Activated naive CD4-positive, alpha-beta T cell treated with anti-CD3 and anti-CD28 coated beads, Interleukin-2, amount 50 U/mL, for 16 hours (primary cell): Measurements from ENCODE around the gene MID1.

ENCODE experiments used
- DNase-seq: peaks from one replicate; pipeline ENCODE4 v3.0.0-alpha.2; 2020

Gene MID1

DNA sequence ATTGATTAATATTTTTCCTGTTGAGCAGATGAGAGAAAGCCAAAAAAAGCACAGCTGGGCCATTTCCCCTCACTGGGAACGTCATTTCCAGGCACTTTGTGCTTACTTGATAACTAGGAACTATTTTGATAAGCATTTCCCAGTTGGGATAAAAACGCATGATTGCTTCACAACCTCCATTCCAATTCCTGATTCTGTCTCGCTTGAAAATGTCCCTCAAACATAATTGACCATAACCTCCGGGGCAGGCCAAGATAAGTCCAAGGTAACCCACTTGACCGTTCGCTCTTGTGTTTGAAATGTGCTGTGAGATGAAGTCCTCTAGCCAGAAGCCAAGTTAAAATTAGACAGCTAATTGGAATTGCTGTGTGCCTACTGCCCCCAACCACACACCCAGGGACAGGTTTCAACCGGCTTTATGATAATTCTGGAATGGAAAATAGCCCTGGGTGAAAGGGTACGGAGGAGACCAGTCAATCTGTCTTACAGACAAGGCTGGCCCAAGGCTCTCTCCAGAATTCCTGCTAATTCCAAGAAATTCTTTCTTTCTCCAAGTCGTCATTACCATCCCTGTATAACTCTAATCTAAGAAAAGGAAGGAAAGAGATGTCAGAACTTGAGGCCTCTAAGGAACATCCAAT is 137.1 kb downstream of the MID1 start:
- DNase-seq: no peak

DNA sequence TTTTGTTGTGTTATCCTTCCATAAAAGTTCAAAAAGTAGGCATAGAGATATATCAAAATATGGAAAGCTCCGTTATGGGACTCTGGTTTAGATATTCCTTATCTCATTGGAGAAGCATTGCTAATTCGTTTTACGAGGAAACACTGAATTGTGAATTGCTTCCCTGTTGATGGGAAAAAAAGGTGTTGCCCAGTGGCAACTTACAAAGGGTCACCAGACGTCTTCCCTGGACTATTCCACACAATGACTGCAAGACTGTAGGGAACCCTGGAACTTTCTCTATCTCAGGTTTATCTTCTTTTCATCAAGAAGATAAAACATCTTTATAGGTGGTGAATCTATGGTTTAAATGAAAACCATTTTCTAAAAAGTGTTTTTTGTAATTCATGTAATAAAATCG is 137.7 kb downstream of the MID1 start:
- no peak for DNase-seq

DNA sequence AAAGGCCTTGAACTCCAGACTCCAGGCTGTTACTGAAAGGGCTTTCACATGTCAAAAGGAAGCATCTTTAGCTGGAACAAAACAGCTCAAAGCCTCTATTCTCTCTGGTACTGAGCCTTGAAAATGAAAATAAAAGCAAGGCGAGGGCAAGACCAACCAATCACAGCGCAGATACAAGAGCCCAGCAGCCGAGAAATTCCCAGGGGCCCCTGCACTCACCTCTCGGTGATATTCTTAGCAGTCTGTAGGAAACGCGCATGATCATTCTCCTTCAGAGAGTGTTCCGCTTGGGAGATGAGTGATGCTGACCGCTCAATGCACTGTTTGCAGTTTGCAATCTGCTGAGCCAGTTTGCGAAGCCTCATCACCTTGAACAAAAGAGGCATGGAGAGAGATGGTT is 138.1 kb downstream of the MID1 start:
- no peak for DNase-seq

DNA sequence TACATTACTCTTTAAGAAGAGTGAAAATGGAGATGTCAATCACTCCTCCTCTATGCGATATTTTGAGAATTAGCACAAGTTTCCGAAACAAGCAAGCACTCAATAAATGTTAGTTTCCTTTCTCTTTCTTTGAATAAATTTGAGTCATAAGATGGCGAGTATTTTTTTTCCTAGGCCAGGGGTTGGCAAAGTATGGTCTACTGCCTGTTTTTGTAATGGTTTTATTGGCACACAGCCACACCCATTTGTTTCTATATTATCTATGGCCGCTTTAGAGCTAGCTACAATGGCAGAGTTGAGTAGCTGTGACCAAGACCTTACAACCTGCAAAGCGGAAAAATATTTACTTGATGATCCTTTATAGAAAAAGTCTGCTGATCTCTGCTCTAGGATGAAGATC is 139.5 kb downstream of the MID1 start:
- no peak for DNase-seq

DNA sequence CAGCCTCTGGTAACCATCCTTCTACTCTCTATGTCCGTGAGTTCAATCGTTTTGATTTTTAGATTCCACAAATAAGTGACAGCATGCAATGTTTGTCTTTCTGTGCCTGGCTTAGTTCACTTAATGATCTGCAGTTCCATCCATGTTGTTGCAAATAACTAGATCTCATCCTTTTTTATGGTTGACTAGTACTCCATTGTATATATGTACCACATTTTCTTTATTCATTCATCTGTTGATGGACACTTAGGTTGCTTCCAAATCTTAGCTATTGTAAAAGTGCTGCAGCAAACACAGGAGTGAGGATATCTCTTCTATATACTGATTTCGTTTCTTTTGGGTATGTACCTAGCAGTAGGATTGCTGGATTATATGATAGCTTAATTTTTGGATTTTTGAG is 140.9 kb downstream of the MID1 start:
- no peak for DNase-seq

DNA sequence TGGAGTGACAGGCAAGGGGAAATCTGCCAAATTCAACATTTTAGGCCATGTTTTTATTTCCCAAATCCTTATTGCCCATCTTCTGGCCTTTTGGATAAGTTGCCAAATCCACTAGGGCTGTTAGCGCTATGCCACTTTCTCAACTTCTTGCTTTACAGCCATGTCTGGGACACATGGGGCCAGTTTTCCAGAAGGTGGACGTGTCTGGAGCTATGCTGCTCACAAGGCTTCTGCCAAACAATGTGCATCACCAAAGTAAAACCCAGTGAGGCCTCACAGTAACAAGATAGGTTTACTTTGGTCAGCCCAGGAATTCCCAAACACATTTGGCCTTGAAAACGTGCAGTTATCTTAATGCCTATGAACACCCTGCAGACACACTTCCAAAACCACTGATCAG is 142.9 kb downstream of the MID1 start:
- no peak for DNase-seq

DNA sequence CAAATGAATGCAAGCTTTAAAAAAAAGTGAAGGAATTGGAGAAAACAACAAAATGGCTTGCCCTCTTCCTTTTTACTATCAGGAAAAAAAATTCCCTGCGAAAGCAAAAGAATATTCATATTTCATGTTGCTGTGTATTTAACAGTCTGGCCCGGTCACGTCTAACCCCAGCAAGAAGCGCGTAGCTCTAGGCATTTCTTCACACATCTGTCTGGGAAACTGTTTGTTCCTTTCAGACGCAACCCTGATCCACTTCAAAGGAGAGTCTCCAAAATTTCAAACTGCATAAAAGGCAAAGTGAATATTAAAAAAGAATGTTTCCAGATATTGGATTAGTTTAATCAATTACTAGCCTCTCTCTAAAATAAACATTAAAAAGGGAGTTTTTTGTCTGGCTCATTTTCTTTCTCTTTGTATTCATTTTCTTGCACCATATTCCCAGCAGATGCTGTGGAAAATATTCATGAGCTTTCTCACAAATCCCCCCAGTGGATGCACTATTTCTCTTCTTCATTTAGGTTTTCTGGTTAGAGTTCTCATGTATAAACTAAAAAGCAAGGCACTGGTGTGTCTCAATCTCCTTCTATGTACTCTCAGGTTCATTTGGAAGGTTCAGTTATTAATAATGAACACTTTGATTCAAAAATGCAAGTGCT is 145.3 kb downstream of the MID1 start:
- DNase-seq: no peak

DNA sequence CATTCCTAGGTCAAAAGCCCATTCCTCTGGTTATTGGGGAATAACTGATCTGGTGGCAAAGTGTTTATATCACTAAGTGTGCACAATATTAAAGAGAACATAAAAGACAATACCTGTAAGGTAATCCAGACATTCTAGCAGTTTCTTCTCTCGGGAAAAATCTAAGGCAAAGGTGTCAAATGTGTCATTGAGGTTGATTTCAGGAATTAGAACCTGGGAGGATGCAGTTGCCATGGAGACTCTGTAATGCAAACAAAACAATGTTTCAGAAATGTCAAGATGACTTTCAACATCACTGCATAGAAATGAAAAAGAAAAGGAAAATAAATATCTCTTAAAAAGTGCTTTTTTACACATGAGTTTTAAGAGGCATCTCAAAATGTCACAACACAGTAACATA is 145.9 kb downstream of the MID1 start:
- DNase-seq: no peak

DNA sequence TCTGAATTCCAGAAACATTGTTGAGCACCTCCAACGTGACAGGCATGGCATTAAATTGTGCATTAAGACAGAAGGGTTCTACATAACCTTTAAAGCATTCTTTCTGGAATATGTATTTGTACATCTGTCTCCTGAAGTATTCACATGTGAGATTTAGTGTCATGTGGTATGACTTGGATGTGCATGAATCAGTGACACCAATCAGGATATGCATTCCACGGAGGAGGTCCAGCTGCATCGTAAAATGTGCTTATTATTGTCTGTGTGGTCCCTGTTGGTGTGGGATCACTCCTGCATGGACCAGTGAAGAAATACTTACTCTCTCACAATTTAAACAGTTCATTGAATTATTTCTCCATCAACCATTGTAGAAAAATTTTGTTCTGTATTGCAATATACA is 149.0 kb downstream of the MID1 start:
- DNase-seq: no peak

DNA sequence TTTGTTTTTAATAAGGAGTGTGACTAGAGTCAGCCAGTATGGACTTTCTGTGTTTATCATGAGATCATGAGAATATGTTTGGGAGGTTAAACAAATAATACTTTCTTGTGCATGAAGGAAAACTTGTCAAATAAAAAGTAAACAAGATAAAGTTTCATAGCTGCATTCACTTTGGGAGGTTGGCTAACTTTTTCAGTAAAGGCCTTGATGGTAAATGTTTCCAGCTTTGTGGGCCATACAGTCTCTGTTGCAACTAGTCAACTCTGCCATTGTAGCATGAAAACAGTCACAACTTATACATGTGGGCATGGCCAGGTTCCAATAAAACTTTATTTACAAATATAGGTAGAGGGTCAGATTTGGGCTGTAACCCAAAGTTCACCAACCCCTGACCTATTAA is 150.4 kb downstream of the MID1 start:
- DNase-seq: no peak

DNA sequence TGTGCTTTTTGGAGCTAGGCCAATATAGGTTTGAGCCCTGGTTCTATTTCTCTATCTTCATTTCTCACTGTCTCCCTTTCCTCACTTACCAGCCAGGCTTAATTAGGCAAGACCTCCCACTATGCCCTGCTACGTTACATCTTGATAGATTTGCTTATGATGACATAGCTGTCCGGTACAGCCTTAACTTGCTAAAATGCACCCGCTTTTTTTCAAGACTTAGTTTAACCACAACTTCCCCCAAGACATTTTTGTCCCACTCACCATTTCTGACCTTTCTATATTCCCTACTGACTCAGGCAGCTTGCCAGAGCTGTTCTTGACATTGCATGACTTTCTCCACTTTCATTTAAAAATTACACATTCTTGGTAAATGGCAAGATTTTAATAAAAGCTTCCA is 152.6 kb downstream of the MID1 start:
- no peak for DNase-seq

DNA sequence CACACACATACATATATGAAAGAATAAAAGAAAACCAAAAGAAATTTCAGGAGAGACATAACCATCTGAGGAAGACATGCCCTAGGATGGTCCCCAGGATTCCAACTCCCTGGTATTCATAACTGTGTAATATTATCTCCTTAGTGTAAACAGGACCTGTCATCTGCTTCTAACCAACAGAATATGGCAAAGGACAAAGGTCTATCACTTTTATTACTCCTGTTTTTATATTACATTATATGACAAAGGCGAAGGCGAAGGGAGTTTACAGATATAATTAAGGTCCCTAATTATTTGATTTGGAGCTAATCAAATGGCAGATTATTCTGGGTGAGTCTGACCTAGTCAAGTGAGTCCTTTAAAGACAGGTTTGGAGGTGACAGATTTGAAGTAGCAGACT is 155.1 kb downstream of the MID1 start:
- DNase-seq: no peak

DNA sequence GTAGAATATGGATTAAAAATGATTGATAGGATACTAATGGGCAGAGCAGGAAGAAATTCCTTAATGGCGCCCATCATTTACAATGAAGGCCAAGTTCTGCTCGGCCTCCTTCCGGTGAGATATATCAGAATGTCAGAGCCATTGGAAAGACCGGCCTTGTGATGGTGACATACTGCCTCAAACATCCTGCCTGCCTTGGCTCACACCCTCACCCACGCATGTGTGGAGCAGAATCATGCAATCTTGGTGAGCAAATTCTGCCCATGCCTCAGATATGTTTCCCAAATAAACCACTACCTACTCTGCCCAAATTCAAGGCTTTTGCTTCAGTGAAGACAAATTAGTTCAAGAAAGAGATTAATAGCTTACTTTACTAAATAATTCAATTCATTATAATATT is 163.3 kb downstream of the MID1 start:
- DNase-seq: no peak

DNA sequence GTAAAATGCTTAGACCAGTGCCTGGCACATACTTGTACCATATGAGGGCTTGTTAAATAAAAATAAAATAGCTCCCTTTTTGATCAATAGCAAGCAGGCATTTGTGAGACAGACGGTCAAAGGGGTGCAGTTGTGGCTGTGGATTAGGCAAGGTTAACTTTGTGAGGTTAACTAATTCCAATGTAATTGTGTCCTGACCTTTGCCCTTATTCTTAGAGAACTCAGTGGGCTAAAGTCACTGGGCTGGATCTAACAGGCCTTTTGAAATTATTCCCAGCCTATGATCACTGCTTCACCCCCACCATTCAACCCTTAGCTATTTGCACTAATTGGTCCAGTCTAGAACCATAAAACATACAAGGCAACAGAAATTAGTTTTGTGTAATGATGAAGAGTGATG is 166.4 kb downstream of the MID1 start:
- no peak for DNase-seq

DNA sequence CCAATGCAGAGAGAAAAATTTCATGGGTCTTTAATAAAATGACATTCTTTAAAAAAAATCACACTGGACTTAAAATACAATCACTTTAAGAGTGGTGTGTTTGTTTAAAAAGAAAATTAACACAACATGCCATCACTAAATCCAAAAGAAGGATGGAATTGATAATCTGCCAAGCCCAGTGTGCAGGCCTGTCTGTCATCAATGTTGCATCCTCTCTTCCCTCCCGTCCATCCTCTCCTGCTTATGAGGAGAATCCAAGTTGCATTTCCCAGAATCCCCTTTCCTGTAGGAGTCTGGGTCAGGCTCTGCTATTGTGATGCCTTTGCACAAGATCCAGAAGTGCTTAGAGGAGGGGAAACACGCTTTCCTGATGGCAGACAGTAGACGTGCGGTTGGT is 169.4 kb downstream of the MID1 start:
- no peak for DNase-seq

DNA sequence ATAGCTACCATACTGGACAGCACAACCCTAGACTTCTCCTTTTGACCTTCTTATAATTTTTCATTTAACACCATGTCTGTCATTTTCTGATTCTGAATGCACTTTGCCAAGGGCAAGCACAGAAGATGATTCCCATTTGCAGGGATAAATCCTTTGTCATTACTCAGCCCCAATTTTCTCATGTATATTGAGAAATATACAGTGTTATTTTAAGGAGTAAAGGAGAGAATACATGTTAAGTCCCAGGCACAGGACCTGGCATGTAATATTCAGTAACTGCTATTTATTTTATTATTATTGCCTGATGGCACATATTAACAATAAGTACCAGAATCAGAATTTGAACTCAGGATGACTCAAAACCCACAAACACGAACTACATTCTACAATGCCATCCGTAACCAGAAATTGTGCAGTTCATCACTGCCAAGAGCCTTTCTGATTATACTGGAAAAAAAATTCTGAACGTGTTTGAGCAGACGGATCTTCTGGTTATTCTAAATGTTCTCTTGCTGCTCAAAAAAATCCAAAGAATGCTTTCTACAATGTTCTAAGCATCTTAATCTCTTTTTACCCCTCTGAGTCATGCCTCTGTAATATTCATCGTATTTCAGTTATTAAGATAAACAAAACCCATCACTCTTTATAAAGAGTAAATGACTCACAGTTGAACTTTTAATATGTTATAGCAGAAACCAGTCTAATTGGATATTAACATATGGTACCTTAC is 170.0 kb downstream of the MID1 start:
- no peak for DNase-seq

DNA sequence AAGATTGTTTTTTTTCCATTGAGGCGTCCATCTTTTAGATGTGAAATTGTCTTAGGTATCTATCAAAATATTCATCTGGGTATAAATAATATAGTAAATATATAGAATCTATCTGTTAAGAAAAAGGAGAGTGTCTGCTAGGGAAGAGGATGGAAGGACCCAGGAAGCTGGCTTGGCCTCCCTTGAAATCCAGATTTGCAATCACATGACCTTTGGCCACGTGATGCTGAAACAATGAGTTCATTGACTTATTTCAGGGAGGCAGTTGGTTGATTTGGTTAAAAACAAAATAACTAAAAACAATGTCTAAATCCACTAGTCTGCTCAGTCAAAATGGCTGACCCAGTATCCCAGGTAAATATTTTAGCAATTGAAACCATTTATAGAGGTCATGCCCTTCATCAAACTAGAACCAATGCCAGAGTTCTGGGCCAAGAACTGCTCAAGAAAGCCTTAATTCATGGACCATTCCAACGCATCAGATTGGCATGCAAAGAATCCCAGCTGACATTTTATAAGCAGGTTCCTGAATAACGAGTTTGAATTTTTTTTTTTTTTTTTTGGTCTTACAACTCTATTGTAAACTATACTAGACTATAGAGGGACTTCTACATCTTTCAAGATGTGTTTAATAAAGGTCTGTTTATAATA is 172.7 kb downstream of the MID1 start:
- DNase-seq: no peak

DNA sequence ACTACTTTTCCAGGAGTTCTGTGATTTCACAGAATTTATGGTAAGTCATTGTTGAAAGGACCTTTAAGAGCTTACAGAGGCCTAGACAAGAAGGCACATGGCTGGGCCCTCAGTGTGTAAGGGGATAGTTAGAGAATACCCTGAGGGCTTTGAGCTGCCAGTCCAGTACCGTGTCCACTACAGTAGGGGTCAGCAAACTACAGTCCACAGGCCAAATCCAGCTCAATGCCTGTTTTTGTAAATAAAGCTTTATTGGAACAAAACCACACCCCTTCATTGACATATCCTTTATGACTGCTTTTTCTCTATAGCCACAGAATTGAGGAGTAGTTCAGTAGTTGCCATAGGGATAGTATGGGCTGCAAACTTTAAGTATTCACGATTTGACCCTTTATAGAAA is 176.2 kb downstream of the MID1 start:
- no peak for DNase-seq

DNA sequence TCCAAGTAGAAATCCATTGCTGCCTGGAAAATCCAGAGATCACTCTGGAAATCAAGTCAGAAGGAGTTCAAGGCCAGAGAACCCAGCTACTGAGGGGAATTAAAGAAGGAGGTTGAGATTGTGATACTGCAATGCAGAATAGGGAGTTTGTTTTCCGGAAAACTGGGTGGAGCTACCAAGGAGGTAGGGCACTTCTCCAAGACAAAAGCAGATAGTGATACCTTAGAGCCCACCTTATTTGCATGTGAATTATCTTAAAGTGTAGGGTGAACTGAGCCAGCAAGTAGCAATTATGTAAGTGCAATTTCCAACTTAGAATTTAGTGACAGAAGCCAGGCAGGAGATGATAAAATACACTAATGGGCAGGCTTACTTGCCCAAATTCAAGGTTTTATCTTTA is 178.9 kb downstream of the MID1 start:
- DNase-seq: no peak

DNA sequence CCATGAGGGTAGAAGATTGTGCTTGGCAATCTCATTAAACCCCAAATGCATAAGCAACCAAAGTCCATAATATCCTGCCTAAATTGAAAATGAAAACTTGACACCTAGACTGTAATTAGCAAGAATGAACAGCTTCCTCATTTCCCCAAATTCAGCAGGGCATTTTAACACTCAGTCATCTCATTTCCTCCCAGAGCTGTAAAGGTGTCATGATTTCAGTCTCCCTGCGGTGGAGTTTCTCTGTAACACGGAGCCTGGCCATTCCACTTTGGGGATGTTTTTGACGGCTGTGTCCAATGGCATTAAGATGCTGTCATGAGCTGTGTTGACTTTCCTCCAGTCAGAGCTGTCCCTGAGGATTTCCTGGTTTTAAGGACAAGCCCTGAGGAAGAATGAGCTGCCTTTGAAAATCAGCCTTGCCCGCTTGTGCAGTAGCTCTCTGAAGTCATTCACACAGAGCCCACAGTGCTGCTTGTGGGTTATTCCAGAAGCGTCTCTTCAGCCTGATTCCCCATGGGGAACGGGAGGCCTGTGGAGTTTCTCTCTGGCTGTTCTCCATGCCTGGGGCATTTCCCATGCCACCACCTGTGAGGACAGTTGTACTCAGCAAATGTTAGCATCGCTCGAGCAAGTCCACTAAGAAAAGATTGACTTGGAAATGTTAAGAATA is 187.0 kb downstream of the MID1 start:
- DNase-seq: no peak

DNA sequence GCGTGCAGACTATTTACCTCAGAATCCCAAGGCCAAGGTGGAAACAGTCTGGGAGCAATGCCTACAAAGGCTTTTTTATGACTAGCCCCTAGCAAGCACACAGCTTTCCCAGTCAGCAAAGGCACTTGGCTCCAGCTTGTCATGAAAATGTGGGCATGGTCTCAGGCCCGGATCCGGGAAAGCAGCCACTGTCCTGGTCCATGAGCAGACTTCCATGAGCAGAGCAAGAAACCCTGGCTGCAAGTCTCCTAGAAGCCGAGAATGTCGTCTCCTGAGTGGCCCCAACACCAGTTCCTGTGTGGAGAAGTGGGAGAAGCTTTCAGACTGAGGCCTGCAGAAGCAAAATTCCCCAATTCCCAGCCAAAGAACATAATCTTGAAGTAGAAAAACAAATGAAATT is 190.5 kb downstream of the MID1 start:
- DNase-seq: no peak

DNA sequence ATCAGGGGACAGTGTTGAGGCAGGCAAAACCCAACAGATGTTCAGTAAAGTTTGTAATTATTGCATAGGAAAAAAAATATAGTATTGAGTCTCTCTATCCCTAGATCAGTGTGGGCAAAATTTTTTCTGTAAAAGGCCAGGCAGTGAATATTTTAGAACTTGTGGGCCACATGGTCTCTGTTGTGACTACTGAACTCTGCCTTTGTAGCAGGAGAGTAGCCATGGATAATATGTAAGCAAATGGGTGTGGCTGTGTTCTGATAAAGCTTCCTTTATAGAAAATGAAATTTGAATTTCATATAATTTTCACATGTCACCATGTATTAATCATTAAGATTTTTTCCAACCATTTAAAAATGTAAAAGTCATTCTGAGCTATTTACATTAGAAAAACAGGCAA is 193.1 kb downstream of the MID1 start:
- no peak for DNase-seq

DNA sequence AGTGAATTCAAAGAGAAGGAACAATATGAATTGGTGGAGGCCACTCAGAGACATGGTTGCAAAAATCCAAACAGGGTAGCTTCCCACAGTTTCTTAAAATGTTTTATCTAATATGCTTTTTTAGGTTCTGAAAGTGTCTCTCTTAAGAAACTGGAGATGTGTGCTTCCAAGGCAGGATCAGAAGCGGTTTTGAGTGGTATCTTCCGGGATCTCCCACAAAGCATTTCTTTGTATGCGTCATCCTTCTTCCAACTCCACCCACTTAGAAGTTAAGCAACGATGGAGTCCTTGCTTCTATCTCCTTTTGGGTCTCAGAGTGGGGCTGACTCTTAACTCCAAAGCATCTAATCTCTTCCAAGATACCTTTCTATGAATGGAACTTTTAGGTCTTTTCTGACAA is 196.7 kb downstream of the MID1 start:
- DNase-seq: no peak

DNA sequence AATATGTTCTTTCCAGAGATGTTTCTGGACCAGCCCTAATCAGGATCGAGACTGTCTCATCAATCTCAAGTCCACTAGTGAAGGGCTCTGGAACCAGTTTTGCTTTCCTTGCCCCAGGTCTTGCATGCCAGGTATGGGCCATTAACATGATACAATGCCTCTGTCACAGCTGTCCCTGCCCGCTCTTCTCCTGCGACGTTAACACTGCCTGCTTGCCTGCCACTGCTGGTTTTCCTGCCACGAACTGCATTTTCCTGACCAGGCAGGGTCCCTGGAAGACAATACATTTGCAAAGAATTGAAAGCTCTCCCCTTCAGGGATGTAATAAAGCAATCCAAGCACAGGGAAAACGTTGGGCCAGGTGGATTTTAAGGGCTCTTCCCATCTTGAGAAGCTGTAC is 200.3 kb downstream of the MID1 start:
- no peak for DNase-seq
